ENCODE measurements around the gene NUBP2. TPM values are rescaled to one million over a fixed set of nuclear protein-coding genes. Genes with fewer than 3 reads are reported as not detected.

The NUBP2 gene
- total and polyA plus RNA-seq, 2 experiments from 2014 or later, result 79.4 to 175 TPM

DNA sequence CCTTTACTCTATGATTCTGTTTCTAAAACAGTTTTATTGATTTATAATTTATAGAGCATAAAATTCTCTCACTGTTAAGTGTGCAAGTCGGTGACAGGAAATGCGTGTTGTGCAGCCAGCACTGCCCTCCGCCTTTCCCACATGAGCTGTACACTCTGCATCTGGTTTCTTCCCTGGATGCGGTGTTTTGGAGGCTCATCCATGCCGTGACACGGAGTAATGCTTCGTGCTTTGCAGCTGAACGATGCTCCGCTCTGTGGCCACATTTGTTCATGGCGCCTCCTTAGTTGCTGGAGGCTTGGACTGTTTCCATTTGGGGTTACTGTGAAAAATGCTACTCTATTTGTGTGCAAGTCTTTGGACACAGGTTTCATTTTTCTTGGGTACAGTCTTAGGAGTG lies 17.9 kb downstream of the NUBP2 start (continued):
- TF ChIP-seq, protein P1, sequence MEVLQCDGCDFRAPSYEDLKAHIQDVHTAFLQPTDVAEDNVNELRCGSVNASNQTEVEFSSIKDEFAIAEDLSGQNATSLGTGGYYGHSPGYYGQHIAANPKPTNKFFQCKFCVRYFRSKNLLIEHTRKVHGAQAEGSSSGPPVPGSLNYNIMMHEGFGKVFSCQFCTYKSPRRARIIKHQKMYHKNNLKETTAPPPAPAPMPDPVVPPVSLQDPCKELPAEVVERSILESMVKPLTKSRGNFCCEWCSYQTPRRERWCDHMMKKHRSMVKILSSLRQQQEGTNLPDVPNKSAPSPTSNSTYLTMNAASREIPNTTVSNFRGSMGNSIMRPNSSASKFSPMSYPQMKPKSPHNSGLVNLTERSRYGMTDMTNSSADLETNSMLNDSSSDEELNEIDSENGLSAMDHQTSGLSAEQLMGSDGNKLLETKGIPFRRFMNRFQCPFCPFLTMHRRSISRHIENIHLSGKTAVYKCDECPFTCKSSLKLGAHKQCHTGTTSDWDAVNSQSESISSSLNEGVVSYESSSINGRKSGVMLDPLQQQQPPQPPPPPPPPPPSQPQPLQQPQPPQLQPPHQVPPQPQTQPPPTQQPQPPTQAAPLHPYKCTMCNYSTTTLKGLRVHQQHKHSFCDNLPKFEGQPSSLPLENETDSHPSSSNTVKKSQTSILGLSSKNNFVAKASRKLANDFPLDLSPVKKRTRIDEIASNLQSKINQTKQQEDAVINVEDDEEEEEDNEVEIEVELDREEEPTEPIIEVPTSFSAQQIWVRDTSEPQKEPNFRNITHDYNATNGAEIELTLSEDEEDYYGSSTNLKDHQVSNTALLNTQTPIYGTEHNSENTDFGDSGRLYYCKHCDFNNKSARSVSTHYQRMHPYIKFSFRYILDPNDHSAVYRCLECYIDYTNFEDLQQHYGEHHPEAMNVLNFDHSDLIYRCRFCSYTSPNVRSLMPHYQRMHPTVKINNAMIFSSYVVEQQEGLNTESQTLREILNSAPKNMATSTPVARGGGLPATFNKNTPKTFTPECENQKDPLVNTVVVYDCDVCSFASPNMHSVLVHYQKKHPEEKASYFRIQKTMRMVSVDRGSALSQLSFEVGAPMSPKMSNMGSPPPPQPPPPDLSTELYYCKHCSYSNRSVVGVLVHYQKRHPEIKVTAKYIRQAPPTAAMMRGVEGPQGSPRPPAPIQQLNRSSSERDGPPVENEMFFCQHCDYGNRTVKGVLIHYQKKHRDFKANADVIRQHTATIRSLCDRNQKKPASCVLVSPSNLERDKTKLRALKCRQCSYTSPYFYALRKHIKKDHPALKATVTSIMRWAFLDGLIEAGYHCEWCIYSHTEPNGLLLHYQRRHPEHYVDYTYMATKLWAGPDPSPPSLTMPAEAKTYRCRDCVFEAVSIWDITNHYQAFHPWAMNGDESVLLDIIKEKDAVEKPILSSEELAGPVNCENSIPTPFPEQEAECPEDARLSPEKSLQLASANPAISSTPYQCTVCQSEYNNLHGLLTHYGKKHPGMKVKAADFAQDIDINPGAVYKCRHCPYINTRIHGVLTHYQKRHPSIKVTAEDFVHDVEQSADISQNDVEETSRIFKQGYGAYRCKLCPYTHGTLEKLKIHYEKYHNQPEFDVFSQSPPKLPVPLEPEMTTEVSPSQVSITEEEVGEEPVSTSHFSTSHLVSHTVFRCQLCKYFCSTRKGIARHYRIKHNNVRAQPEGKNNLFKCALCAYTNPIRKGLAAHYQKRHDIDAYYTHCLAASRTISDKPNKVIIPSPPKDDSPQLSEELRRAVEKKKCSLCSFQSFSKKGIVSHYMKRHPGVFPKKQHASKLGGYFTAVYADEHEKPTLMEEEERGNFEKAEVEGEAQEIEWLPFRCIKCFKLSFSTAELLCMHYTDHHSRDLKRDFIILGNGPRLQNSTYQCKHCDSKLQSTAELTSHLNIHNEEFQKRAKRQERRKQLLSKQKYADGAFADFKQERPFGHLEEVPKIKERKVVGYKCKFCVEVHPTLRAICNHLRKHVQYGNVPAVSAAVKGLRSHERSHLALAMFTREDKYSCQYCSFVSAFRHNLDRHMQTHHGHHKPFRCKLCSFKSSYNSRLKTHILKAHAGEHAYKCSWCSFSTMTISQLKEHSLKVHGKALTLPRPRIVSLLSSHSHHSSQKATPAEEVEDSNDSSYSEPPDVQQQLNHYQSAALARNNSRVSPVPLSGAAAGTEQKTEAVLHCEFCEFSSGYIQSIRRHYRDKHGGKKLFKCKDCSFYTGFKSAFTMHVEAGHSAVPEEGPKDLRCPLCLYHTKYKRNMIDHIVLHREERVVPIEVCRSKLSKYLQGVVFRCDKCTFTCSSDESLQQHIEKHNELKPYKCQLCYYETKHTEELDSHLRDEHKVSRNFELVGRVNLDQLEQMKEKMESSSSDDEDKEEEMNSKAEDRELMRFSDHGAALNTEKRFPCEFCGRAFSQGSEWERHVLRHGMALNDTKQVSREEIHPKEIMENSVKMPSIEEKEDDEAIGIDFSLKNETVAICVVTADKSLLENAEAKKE (CRISPR knock-in tag; IDR thresholded peaks at IDR 0.05), result no peak
- no peak for TF ChIP-seq CREB1 (CRISPR knock-in tag; IDR thresholded peaks at IDR 0.05; ENCODE audit: low read depth)
- no peak for TF ChIP-seq NANOG (IDR thresholded peaks at IDR 0.05; ENCODE audit: borderline replicate concordance)
- TF ChIP-seq JUNB (IDR thresholded peaks at IDR 0.05; ENCODE audit: unreplicated experiment), result no peak
- TF ChIP-seq, protein P2, sequence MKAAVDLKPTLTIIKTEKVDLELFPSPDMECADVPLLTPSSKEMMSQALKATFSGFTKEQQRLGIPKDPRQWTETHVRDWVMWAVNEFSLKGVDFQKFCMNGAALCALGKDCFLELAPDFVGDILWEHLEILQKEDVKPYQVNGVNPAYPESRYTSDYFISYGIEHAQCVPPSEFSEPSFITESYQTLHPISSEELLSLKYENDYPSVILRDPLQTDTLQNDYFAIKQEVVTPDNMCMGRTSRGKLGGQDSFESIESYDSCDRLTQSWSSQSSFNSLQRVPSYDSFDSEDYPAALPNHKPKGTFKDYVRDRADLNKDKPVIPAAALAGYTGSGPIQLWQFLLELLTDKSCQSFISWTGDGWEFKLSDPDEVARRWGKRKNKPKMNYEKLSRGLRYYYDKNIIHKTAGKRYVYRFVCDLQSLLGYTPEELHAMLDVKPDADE (IDR thresholded peaks at IDR 0.05), result no peak
- no peak for TF ChIP-seq EZH2phosphoT487 (IDR thresholded peaks at IDR 0.05; ENCODE audit: unreplicated experiment)
- TF ChIP-seq ZNF331 (CRISPR knock-in tag; IDR thresholded peaks at IDR 0.05; ENCODE audit: low read depth), result no peak
- TF ChIP-seq ZNF114 (CRISPR knock-in tag; IDR thresholded peaks at IDR 0.05), result no peak
- TF ChIP-seq EZH2 (IDR thresholded peaks at IDR 0.05; ENCODE audit: low read depth, unreplicated experiment), result no peak

GRCh38 chr16:1807626-1808025 lies 24.9 kb downstream of the NUBP2 start:
- no peaks in the 10 kb centered on the region for H3K4me1 Mint-ChIP-seq
- H3K4me3 Mint-ChIP-seq, result no peak overlapping the region
- Histone ChIP-seq H4K20me1 (replicated peaks; ENCODE audit: insufficient read depth) (no peaks in the 10 kb centered on the region; the same call in 1 of the 2 replicates), H3K36me3 (ENCODE audit: insufficient read depth) (no peaks in the 10 kb centered on the region), H2AFZ (no peak overlapping the region), H3K27ac (ENCODE audit: low read depth) (no peak overlapping the region), H3K27me3 (ENCODE audit: insufficient read depth) (no peaks in the 10 kb centered on the region), H3K4me3 (no peak overlapping the region), H3K9me2 (ENCODE audit: insufficient read depth) (no peaks in the 10 kb centered on the region), H3F3A (replicated peaks; ENCODE audit: low read depth) (no peaks in the 10 kb centered on the region), H3K4me2 (no peak overlapping the region), H3K79me2 (replicated peaks; ENCODE audit: insufficient read depth) (no peaks in the 10 kb centered on the region), H3K4me1 (ENCODE audit: insufficient read depth) (no peaks in the 10 kb centered on the region)
- peaks cover 40% of the 10 kb centered on the region for H3K36me3 Mint-ChIP-seq (ENCODE audit: low read depth)
- H3K27ac Mint-ChIP-seq, result no peak overlapping the region
- peaks cover 18% of the 10 kb centered on the region; the same call in 2 of the 3 replicates for H3K9me3 Mint-ChIP-seq
- peaks cover 1% of the 10 kb centered on the region for H3K27me3 Mint-ChIP-seq (ENCODE audit: insufficient read depth, low read depth, poor library complexity)
- ATAC-seq (no peak), DNase-seq (ENCODE audit: low spot score) (no peak)
- TF ChIP-seq CTCF (conservative IDR thresholded peaks at IDR 0.05; ENCODE audit: low read depth in 2 of 2), result no peak
- no peak for TF ChIP-seq REST (IDR thresholded peaks at IDR 0.05; ENCODE audit: unreplicated experiment)
- no peak for TF ChIP-seq ZNF114 (CRISPR knock-in tag; IDR thresholded peaks at IDR 0.05)
